GM19043 (cell line): ENCODE measurements around the gene MOBP.

Experiments used
- ATAC-seq: cut with Tn5 transposase; IDR thresholded peaks from one replicate; pipeline ENCODE4 v1.9.1; 2021; ENCODE audit warnings: low read depth; ENCODE audit not compliant: unreplicated experiment

Gene MOBP

GRCh38 chr3:39491014-39491413 is 23.5 kb downstream of the MOBP start:
- no peak for ATAC-seq

GRCh38 chr3:39491733-39492350 is 24.4 kb downstream of the MOBP start:
- ATAC-seq = no peak

GRCh38 chr3:39494781-39495180 is 27.3 kb downstream of the MOBP start:
- ATAC-seq = no peak

- no peak for ATAC-seq
Observed at GRCh38 chr3:39497753-39498152, 30.3 kb downstream of the MOBP start.

- ATAC-seq = no peak
Observed at GRCh38 chr3:39499651-39500273, 32.3 kb downstream of the MOBP start.

GRCh38 chr3:39501059-39501458 is 33.6 kb downstream of the MOBP start:
- ATAC-seq = no peak

GRCh38 chr3:39501968-39502837 is 34.7 kb downstream of the MOBP start:
- no peak for ATAC-seq

GRCh38 chr3:39502838-39503145 is 35.3 kb downstream of the MOBP start:
- ATAC-seq = no peak

GRCh38 chr3:39505866-39506742 is 38.6 kb downstream of the MOBP start:
- ATAC-seq = no peak

- ATAC-seq = no peak
Observed at GRCh38 chr3:39506863-39507262, 39.4 kb downstream of the MOBP start.

GRCh38 chr3:39513791-39514369 is 46.4 kb downstream of the MOBP start:
- ATAC-seq = no peak

GRCh38 chr3:39515681-39516441 is 48.4 kb downstream of the MOBP start:
- no peak for ATAC-seq

GRCh38 chr3:39519103-39519502 is 51.6 kb downstream of the MOBP start:
- ATAC-seq = no peak

GRCh38 chr3:39519554-39520288 is 52.2 kb downstream of the MOBP start:
- ATAC-seq = no peak

- ATAC-seq = no peak
Observed at GRCh38 chr3:39521456-39521855, 54.0 kb downstream of the MOBP start.

GRCh38 chr3:39524107-39524506 is 56.6 kb downstream of the MOBP start:
- ATAC-seq = no peak

GRCh38 chr3:39528844-39529243 is 61.4 kb downstream of the MOBP start:
- no peak for ATAC-seq

GRCh38 chr3:39529577-39529976 is 62.1 kb downstream of the MOBP start:
- ATAC-seq = no peak

GRCh38 chr3:39531066-39531465 is 63.6 kb downstream of the MOBP start:
- no peak for ATAC-seq
